HG02970 (cell line): ENCODE data around the gene CACNA1C.

Experiments
- ATAC-seq: cut with Tn5 transposase; IDR thresholded peaks from one replicate; pipeline ENCODE4 v1.9.1; 2021; ENCODE audit warnings: mild to moderate bottlenecking, moderate library complexity, moderate number of reproducible peaks; ENCODE audit not compliant: unreplicated experiment, low FRiP score

CACNA1C gene

GRCh38 chr12:2397356-2398045 is 344.7 kb downstream of the CACNA1C start:
- no peak for ATAC-seq

GRCh38 chr12:2401040-2401439 is 348.3 kb downstream of the CACNA1C start:
- no peak for ATAC-seq

- no peak for ATAC-seq
Observed at GRCh38 chr12:2402073-2402579, 349.3 kb downstream of the CACNA1C start.

- no peak for ATAC-seq
Observed at GRCh38 chr12:2403221-2403976, 350.6 kb downstream of the CACNA1C start.

GRCh38 chr12:2405039-2405438 is 352.3 kb downstream of the CACNA1C start:
- ATAC-seq = no peak

- ATAC-seq = no peak
Observed at GRCh38 chr12:2406903-2407302, 354.1 kb downstream of the CACNA1C start.

GRCh38 chr12:2408262-2408661 is 355.5 kb downstream of the CACNA1C start:
- ATAC-seq = no peak

- ATAC-seq = no peak
Observed at GRCh38 chr12:2409656-2410265, 357.0 kb downstream of the CACNA1C start.

GRCh38 chr12:2410496-2410895 is 357.7 kb downstream of the CACNA1C start:
- ATAC-seq = no peak

GRCh38 chr12:2411011-2411410 is 358.2 kb downstream of the CACNA1C start:
- ATAC-seq = no peak

GRCh38 chr12:2411616-2412304 is 359.0 kb downstream of the CACNA1C start:
- no peak for ATAC-seq

- ATAC-seq = no peak
Observed at GRCh38 chr12:2412305-2412643, 359.5 kb downstream of the CACNA1C start.

GRCh38 chr12:2413301-2413700 is 360.5 kb downstream of the CACNA1C start:
- no peak for ATAC-seq

GRCh38 chr12:2413999-2414792 is 361.4 kb downstream of the CACNA1C start:
- no peak for ATAC-seq

GRCh38 chr12:2414810-2415567 is 362.2 kb downstream of the CACNA1C start:
- ATAC-seq = no peak

- ATAC-seq = no peak
Observed at GRCh38 chr12:2415568-2415944, 362.8 kb downstream of the CACNA1C start.

- no peak for ATAC-seq
Observed at GRCh38 chr12:2416158-2416557, 363.4 kb downstream of the CACNA1C start.

- no peak for ATAC-seq
Observed at GRCh38 chr12:2417481-2418160, 364.8 kb downstream of the CACNA1C start.

GRCh38 chr12:2418579-2418978 is 365.8 kb downstream of the CACNA1C start:
- no peak for ATAC-seq
